GM18519 (cell line): ENCODE results near the gene OR10A4.
"Not testable (repeated sequence)": the region's sequence is repeated elsewhere in the genome, so short reads cannot be mapped to it uniquely, and the experiment has no call there.

ENCODE experiments used
- ATAC-seq: cut with Tn5 transposase; IDR thresholded peaks from one replicate; pipeline ENCODE4 v1.9.1; 2021; ENCODE audit warnings: mild to moderate bottlenecking, moderate library complexity; ENCODE audit not compliant: unreplicated experiment, low FRiP score

The OR10A4 gene, protein sequence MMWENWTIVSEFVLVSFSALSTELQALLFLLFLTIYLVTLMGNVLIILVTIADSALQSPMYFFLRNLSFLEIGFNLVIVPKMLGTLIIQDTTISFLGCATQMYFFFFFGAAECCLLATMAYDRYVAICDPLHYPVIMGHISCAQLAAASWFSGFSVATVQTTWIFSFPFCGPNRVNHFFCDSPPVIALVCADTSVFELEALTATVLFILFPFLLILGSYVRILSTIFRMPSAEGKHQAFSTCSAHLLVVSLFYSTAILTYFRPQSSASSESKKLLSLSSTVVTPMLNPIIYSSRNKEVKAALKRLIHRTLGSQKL

DNA sequence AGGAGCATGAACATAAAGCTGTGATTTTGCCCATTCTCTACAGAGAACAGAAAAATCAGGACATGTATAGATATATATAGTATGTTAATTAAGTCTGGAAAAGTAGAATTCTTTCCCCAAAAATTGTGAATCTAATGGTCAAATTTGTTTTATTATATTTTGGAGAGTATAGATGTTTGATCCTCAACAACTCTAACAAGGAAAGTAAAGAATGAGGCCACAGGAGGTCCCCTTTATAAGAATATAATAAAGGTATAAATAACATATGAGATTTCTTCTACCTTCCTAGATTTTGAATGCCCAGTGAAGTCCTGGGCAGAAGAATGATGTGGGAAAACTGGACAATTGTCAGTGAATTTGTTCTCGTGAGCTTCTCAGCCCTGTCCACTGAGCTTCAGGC, at the start of gene OR10A4:
OR10A4 (plus strand) TSS at position 301 of the 400 bp plus-strand sequence; CDS start at position 324, 23 bp downstream.
- ATAC-seq = no peak

- no peak for ATAC-seq
Observed at GRCh38 chr11:6828103-6828502, 48.3 kb upstream of the OR10A4 start.

DNA sequence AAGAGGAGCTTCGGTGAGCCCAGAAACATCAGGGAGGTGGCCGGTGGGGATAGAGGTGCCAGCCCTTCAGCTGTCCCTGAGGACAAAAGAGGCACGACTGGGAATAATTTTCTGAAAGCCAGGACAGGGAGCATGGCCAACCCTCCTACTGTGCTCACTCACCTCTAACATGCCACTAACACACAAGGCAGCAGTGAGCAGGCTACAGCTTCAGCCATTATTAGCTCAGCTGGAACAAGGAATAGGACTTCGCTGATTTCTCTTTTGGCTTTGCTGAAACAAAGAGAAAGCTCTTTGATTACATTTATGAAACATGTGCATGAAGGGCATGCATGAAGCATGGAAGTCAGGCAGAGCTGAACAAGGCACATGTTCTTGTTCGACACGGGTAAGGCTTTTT, 43.1 kb upstream of the OR10A4 start:
- ATAC-seq = no peak

DNA sequence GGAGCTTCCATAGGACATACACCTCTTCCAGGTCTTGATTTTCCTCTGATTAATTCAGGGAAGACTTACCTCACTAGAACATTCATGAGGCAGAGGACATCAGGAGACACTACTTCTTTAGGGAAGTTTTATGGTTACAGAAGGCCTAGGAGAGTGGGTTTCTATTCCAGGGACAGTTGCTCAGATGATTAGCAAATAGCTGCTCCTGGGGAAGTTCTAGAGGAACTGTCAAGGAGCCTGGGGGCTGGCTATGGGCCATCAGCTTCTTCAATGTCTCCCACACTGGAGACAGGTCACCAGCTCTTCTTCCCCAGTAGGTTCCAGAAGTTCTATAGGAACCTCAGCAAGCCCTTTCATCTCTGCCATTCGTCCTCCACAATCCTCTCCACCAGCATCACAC, 42.4 kb upstream of the OR10A4 start:
- ATAC-seq = no peak

DNA sequence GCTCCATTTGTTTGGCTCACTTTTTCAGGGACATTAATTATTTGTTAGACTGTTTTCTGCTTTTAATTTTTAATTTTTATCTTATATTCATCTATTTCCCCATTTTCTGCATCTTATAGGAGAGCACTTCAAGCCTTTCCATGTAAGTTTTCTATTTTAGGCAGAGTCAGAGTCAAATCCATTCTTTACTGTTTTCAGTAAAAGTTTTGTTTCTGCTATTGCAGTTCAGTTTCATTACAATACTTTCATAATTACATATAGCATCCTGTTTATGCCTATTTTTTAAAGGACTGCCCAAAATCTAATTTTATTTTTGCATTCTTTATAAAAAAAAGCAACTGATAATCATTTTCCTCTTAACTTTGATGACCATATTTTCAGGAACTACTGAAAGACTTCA, 34.7 kb upstream of the OR10A4 start:
- ATAC-seq = no peak

DNA sequence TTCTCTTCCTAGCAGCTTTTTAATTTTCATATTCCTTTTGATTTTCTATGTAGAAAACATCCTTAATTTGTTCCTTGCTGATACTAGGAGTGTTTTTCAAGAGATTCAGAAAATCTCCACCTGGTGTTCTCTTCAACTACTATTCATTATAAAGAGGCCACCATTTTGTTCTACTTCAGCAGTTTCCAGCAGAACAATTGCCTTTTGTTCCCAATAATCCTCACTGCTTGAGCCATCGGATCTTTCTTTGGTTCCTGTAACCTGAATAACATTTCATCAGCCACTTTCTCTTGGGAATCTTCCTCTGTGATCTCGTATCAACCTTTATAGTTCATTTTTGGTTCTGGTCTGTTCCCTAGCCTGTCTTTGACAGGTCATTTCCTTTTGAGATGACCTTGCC, 32.8 kb upstream of the OR10A4 start:
- ATAC-seq = no peak

GRCh38 chr11:6844356-6844755, 32.1 kb upstream of the OR10A4 start:
- ATAC-seq = no peak

DNA sequence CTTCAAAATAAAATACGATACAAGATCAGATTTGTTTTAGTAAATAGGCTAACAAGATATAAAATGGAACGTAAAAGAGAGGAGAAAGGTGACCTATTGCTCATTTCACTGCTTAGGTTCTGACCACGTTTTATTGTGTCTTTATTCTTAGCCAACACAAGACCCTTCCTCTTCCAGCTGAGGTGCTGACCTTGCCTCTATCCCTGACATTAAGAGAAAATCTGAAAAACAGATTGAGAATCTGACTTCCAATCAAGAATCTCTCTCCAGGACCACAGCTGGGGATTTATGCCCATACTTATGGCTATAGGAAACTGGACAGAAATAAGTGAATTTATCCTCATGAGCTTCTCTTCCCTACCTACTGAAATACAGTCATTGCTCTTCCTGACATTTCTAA, 31.0 kb upstream of the OR10A4 start, which contains the start of gene OR10A5:
OR10A5 (plus strand) TSS at position 301 of the 400 bp plus-strand sequence; CDS start at position 301, 0 bp downstream.
- no peak for ATAC-seq

DNA sequence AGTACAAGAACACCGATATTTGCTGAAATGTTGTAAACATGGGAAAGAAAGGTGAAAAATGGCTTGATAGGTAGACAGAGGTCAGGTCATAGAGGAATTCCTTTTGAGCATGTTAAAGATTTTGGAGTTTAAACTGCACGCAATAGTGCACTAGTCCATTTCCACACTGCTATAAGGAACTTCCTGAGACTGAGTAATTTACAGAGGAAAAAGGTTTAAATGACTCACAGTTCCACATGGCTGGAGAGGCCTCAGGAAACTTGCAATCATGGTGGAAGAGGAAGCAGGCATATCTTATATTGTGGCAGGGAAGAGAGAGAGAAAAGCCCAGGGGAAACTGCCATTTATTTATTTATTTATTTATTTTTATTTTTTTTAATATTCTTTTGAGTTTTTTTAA, 25.9 kb upstream of the OR10A4 start:
- ATAC-seq = no peak

DNA sequence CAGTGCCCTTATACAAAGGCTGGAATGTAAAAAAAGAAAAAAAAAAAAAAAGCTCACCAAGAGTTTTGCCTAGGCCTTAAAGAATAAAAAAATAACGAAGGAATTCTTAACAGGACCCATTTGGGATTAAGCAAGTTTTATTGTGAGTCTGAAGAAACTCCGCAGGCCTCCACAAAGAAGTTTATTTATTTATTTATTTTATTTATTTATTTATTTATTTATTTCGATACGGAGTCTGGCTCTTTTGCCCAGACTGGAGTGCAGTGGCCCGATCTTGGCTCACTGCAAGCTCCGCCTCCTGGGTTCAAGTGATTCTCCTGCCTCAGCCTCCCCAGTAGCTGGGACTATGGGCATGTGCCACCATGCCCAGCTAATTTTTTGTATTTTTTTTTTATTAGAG, 21.6 kb upstream of the OR10A4 start:
- ATAC-seq = not testable (repeated sequence)

GRCh38 chr11:6855971-6856541, 20.4 kb upstream of the OR10A4 start:
- no peak for ATAC-seq

- peak; percentile 83 for ATAC-seq
Observed at GRCh38 chr11:6856871-6857270, 19.6 kb upstream of the OR10A4 start.

DNA sequence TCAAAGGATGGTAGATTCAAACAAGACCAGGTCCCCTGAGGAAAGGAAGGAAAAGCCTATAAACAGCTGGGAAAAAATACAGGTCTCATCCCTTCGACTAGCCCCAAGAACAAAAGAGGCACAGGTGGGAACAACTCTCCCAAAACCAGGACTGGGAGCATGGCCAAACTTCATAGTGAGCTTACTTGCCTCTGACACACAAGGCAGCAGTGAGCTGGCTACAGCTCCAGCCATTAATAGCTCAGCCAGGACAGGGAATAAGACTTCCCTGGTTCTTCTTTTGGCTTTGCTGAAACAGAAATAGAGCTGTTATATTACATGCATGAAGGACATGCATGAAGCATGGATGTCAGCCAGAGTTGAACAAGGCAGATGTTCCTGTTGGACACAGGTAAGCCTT, 13.5 kb upstream of the OR10A4 start, which contains the start of gene OR10A2:
OR10A2 (plus strand) TSS at position 97 of the 400 bp plus-strand sequence. CDS start 6,698 bp downstream, outside the sequence.
- ATAC-seq = no peak

GRCh38 chr11:6864438-6864837, 12.0 kb upstream of the OR10A4 start:
- ATAC-seq = no peak

GRCh38 chr11:6871278-6871677, 5.1 kb upstream of the OR10A4 start:
- no peak for ATAC-seq

DNA sequence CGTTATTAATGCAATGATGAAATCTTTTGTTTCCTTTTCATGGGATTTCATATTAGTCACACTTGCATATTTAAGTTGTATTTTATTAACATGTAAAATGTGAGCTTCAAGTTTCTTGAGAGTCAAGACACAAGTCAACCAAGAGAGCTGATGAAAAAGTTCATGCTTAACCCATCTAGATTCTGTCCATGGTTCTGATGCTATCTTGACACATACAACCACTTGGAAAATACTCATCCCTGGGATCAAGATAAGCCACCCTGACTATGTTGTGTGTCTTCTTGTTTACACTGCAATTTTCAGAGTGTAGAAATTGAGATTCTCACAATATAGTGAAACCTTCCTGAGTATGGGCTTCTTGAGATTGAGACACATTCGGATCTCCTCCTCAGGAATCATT, 664 bp upstream of the OR10A4 start:
- ATAC-seq = no peak

DNA sequence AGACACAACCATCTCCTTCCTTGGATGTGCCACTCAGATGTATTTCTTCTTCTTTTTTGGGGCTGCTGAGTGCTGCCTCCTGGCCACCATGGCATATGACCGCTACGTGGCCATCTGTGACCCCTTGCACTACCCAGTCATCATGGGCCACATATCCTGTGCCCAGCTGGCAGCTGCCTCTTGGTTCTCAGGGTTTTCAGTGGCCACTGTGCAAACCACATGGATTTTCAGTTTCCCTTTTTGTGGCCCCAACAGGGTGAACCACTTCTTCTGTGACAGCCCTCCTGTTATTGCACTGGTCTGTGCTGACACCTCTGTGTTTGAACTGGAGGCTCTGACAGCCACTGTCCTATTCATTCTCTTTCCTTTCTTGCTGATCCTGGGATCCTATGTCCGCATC, 489 bp downstream of the OR10A4 start:
- ATAC-seq = no peak

DNA sequence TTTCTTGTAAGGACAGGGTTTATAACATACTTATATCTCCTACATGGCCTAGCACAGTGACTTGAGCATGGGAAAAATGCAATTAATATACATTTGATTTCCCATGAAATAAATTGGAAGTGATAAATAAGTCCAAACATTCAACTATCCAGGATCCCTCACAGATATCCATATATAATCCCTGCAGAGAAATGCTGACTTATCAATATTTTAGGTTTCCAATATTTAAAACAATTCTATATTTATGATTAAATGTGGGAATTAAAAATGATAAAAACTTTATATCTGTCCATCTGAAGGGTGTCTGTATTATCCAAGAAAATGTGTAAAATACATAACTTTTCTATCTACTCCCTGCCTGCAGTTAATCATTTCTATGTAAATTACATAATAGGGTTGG, 6.3 kb downstream of the OR10A4 start:
- no peak for ATAC-seq

- not testable (repeated sequence) for ATAC-seq
Observed at GRCh38 chr11:6887711-6888110, 11.3 kb downstream of the OR10A4 start.

GRCh38 chr11:6888830-6889229, 12.4 kb downstream of the OR10A4 start:
- ATAC-seq = no peak

DNA sequence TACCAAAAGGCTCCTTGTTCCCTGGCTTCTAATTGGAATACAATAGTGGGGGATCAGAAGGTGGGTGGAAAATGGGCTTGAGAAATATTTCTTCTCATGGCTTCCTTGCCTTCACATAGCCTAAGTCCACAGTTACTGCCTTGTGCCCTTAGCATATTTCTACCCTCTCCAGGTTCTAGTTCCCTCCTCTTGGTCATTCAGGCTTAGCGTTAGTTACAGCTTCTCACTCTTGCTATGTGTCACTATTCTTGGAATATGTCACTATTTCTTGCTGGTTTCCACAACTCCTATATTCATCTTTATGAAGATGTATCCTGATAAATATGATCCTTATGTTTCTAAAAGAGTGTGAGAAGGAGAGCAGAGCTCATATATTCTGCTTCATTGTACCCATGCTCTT, 13.4 kb downstream of the OR10A4 start:
- ATAC-seq = peak; percentile 53

GRCh38 chr11:6892400-6892799, 16.0 kb downstream of the OR10A4 start, which contains the start of gene OR2D2:
OR2D2 (minus strand) TSS chr11:6892500; CDS start chr11:6892500, 0 bp downstream.
- ATAC-seq = no peak
